Epithelial cell of esophagus (primary cell): Measurements from ENCODE around the gene LY86.

Experiments used
- DNase-seq: peaks from one replicate; pipeline ENCODE4 v3.0.0; 2010; ENCODE audit warnings: low read depth
- H3K4me3 ChIP-seq: 2 replicates; pipeline ENCODE4 v1.5.1; 2011; ENCODE audit warnings: mild to moderate bottlenecking, low read length, control low read depth
- TF ChIP-seq, protein P1 (sequence below): IDR thresholded peaks from 2 replicates; pipeline ENCODE4 v1.5.1; 2011; ENCODE audit warnings: low read depth, mild to moderate bottlenecking, low read length, control low read depth, inconsistent platforms; ENCODE audit not compliant: insufficient read depth; ENCODE audit errors: missing control alignments

Gene LY86

DNA sequence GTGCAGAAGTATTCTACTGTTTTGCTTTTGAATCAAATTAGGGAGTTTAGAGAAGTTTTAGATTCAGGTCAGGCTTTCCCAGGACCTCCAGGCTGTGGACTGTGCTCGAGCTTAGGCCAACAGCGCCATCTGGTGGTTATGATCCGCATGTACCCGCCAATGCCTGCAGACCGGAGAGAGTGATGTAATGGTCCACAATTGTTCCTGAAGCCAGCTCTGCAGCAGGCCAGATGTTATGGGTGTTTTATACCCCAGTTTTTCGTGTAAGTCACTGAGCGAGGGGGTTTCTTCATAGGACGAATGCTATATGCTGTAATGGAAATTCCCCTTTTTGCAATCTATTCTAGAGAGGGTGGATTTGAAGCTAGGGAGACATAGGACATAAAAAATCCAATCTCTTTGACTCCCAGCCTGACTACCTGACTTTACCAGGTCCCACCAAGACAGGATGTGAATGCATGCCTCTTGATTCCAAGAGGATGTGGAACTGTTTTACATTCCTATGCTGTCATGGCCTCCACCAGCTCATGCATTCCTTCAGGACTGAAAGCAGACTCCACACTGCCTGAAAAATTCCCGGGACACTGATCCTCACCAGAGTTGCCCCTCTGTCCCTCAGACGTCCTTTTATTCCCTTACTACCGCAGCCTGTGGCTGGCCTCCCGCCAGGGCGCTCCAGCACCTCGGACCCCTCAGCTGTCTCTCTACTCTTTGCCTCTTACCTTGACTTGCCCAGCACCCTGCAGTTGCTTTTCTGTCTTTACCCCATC, 41.2 kb upstream of the LY86 start:
- H3K4me3 ChIP-seq: peak overlapping the region; percentile 42
- peak; percentile 83 for DNase-seq
- TF ChIP-seq, protein P1, sequence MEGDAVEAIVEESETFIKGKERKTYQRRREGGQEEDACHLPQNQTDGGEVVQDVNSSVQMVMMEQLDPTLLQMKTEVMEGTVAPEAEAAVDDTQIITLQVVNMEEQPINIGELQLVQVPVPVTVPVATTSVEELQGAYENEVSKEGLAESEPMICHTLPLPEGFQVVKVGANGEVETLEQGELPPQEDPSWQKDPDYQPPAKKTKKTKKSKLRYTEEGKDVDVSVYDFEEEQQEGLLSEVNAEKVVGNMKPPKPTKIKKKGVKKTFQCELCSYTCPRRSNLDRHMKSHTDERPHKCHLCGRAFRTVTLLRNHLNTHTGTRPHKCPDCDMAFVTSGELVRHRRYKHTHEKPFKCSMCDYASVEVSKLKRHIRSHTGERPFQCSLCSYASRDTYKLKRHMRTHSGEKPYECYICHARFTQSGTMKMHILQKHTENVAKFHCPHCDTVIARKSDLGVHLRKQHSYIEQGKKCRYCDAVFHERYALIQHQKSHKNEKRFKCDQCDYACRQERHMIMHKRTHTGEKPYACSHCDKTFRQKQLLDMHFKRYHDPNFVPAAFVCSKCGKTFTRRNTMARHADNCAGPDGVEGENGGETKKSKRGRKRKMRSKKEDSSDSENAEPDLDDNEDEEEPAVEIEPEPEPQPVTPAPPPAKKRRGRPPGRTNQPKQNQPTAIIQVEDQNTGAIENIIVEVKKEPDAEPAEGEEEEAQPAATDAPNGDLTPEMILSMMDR: peak; percentile 91

DNA sequence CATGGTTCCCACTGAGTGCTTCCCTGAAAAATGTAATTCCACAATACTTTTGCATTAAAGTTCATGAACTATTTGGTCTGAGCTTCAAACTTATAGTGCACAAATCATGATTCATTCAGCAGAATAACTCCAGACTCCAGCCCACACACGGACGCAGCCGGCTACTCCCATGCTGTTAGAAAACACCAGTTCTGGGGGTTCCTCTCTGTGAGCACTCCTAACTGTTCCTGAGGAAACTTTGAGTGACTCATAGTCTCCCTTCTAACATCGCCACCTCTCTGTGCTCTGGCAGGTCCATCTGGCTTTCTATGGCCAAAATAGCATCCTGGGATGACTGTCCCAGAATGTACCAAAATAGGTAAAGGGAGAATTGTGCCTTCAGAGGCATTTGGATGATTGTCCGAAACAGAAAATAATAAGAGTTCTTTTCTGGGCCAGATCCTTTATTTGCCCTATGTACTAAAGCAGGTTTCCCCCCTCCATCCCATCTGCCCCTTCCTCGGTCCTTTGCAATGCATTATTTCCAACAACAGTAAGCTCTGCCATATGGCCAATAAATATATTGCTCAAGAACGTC, 32.3 kb upstream of the LY86 start:
- no peak overlapping the region for H3K4me3 ChIP-seq
- TF ChIP-seq, protein P1: no peak
- DNase-seq: no peak

DNA sequence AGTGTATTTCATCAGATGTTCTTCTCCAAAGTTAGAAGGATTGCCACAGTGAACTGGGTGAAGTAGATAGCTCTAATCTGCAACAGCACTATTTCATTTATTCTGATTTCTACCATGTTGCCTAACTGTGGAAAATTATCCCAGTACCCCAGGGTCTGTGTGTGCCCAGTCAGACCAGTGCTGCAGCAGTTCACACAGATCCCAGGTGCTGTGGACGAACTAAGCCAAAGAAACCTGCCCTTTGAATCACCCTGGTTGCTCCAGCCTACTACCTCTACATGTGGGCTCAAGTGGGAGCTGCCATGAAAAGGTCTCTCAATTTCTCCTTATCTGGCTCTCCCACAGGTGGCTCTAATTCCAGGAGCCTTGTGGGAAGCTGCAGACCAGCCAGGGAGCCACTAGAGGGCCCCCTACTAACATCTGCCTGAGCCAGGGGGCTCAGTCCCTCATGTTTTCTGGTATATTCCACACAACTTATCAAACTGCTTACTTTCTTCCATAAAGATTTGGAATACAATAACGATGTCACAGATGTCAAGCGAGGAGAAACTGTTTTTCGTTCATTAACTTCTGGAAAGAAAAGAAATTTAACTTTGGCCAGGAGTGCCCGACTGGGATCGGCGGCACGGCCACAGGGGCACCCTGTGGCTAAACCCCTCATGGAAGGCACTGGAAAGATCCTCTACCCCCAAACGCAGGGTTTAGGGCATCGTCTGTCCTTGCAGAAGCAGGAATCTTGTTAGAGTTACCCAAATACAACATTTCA, 31.6 kb upstream of the LY86 start:
- H3K4me3 ChIP-seq: no peak overlapping the region
- TF ChIP-seq, protein P1: peak; percentile 68
- DNase-seq: peak; percentile 52

DNA sequence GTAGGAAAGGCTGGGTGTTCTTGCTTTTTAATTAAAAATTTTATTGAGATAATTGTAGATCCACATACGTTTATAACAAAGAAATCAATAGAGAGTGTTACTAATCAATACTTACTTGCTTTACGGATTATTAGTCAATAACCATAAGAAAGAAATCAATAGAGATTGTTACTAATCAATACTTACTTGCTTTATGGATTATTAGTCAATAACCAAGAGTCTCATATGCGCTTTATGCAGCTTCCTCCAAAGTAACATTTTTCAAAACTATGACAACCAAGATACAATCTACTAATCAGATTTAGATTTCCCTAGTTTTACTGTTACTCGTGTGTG, 31.0 kb upstream of the LY86 start:
- H3K4me3 ChIP-seq: no peak overlapping the region
- TF ChIP-seq, protein P1: no peak
- no peak for DNase-seq

DNA sequence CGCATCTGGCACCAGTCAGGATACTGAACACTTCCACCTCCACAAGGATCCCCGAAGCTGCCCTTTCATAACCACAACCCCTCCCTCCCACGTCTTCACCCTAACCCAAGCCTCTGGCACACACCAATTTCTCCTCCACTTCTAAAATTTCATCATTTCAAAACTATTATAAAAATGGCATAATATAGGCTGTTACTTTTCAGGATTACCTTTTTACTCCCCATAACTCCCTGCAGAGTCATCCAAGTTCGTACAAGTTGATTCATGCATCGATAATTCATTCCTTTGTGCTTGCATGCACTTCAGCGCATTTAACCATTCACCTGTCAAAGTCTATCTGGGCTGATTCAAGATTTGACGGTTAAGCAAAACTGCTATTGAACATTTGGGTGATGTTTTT, 30.6 kb upstream of the LY86 start:
- peak; percentile 83 for DNase-seq
- H3K4me3 ChIP-seq: no peak overlapping the region
- TF ChIP-seq, protein P1: no peak

DNA sequence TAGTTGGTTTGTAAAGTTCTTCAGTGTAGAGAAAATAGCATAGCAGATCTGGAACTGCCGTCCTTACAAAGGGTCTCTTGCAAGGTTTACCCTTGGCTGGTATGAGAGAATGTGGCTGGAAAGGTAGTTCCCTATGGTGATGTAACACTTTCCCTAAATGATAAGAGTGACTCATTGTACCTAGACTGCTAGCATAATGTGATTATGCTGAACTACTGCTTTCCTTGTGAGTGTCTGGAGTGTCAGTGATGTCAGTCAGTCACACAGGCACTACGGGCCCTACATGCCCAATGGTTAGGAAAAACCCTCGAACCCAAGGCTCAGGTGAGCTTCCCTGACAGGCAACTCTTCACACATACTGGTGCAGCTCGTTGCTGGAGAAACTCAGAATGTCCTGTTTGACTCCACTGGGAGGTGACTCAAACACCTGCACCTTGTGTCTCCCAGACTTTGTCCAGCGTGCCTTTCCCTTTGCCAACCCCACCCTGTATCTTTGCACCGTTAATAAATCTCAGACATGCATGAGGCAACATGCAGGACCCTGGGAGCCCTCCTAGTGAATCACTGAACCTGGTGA, 28.4 kb upstream of the LY86 start:
- peak; percentile 57 for DNase-seq
- TF ChIP-seq, protein P1: no peak

More for the DNA sequence above, 28.4 kb upstream of the LY86 start:
- H3K4me3 ChIP-seq: no peak overlapping the region
